OCI-LY3 (cell line): ENCODE data around the gene NKAIN4.

Experiments
- EZH2phosphoT487 ChIP-seq: fragments of 200-600 bp; shearing (Covaris generic); IDR thresholded peaks from 2 replicates; pipeline ENCODE4 v1.6.1; 2018; ENCODE audit warnings: antibody characterized with exemption, mixed run types, low read depth
- TF ChIP-seq, protein P1 (sequence below): fragments of 200-600, 300-600 bp; sonication (generic); IDR thresholded peaks from 2 replicates; pipeline ENCODE4 v1.5.1; 2014; ENCODE audit warnings: antibody characterized with exemption, low read length, low read depth

DNA sequence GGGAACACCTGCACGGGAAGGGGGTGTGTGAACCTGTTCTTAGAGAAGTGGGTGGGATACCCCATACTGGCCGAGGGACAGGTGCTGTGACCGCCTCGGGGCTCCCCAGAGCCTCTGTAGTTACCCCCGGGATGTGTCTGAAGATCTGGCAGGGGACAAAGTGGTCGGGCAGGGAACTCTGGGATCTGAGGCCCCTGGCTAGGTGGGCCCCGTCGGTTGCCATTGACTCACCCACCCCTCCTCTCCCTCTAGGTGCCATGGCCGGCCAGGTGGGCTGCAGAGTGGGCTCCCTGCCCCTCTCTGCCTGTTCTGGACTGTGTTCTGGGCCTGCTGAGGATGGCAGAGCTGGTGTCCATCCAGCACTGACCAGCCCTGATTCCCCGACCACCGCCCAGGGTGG, 14.3 kb downstream of the NKAIN4 start:
- TF ChIP-seq, protein P1, sequence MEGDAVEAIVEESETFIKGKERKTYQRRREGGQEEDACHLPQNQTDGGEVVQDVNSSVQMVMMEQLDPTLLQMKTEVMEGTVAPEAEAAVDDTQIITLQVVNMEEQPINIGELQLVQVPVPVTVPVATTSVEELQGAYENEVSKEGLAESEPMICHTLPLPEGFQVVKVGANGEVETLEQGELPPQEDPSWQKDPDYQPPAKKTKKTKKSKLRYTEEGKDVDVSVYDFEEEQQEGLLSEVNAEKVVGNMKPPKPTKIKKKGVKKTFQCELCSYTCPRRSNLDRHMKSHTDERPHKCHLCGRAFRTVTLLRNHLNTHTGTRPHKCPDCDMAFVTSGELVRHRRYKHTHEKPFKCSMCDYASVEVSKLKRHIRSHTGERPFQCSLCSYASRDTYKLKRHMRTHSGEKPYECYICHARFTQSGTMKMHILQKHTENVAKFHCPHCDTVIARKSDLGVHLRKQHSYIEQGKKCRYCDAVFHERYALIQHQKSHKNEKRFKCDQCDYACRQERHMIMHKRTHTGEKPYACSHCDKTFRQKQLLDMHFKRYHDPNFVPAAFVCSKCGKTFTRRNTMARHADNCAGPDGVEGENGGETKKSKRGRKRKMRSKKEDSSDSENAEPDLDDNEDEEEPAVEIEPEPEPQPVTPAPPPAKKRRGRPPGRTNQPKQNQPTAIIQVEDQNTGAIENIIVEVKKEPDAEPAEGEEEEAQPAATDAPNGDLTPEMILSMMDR, result no peak
- TF ChIP-seq EZH2phosphoT487, result no peak
